ENCODE data around the gene CPEB3.

- no peak for TF ChIP-seq POLR2AphosphoS5 (IDR thresholded peaks at IDR 0.05; ENCODE audit: low read depth, low read length)
- TF ChIP-seq TAF1 (IDR thresholded peaks at IDR 0.05; ENCODE audit: low read depth, low read length): no peak
- no peak for TF ChIP-seq POLR2A (IDR thresholded peaks at IDR 0.05; ENCODE audit: low read depth, low read length)
- no peak for TF ChIP-seq PAX5 (IDR thresholded peaks at IDR 0.05; ENCODE audit: insufficient read depth, low read length, severe bottlenecking)
- TF ChIP-seq SPI1 (IDR thresholded peaks at IDR 0.05; ENCODE audit: low read depth, low read length): no peak
Observed at GRCh38 chr10:92241501-92241900, 49.4 kb downstream of the CPEB3 start.

Data from GM12891 (cell line).